ENCODE measurements around the gene PCDHGC4. TPM values are rescaled to one million over a fixed set of nuclear protein-coding genes. Genes with fewer than 3 reads are reported as not detected.

PCDHGC4 gene
- polyA plus RNA-seq, 5 donors = 1.5 to 2.7 (median 1.7) TPM

DNA sequence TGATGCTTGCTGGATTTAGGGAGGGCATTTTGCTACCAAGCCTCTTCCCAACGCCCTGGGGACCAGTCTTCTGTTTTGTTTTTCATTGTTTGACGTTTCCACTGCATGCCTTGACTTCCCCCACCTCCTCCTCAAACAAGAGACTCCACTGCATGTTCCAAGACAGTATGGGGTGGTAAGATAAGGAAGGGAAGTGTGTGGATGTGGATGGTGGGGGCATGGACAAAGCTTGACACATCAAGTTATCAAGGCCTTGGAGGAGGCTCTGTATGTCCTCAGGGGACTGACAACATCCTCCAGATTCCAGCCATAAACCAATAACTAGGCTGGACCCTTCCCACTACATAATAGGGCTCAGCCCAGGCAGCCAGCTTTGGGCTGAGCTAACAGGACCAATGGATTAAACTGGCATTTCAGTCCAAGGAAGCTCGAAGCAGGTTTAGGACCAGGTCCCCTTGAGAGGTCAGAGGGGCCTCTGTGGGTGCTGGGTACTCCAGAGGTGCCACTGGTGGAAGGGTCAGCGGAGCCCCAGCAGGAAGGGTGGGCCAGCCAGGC lies 27.0 kb downstream of the PCDHGC4 start:
- no peak for DNase-seq

DNA sequence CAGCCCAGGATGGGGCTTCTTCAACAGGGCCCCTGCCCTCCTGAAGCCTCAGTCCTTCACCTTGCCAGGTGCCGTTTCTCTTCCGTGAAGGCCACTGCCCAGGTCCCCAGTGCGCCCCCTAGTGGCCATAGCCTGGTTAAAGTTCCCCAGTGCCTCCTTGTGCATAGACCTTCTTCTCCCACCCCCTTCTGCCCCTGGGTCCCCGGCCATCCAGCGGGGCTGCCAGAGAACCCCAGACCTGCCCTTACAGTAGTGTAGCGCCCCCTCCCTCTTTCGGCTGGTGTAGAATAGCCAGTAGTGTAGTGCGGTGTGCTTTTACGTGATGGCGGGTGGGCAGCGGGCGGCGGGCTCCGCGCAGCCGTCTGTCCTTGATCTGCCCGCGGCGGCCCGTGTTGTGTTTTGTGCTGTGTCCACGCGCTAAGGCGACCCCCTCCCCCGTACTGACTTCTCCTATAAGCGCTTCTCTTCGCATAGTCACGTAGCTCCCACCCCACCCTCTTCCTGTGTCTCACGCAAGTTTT lies 27.6 kb downstream of the PCDHGC4 start:
- DNase-seq = peak in 1 of 2 donors; percentile 62

DNA sequence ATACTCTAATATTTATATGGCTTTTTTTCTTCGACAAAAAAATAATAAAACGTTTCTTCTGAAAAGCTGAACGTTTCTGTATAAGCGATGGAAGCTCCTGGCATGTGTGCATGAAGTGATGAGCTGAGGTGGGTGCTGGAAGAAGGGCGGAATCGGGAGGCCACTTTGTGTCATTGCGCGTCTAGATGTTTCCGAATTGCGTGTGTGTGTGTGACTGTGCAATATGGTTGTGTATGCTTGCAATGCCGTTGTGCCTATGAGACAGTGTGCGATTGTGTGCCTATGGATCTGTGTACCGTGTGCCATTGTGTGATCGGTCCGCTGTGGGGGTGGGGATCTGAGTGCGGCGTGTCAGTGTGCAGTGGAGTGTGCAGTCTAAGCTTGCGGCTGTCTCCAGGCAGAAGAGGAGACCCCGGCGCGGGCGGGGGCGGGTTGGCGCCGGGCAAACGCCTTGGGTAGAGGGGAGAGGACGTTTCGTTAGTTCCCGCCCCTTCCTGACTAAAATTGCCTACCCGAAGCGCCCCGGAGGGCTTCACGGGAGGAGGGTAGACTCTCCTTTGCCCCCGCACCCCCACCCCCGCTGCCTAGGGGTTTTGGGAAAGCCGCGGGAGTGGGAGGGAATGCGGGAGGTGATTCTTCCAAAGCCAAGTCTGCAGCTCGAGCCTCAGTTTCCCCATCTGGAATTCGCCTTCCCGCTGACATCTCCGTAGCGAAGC lies 28.2 kb downstream of the PCDHGC4 start:
- DNase-seq = peak in 1 of 2 donors; percentile 58

DNA sequence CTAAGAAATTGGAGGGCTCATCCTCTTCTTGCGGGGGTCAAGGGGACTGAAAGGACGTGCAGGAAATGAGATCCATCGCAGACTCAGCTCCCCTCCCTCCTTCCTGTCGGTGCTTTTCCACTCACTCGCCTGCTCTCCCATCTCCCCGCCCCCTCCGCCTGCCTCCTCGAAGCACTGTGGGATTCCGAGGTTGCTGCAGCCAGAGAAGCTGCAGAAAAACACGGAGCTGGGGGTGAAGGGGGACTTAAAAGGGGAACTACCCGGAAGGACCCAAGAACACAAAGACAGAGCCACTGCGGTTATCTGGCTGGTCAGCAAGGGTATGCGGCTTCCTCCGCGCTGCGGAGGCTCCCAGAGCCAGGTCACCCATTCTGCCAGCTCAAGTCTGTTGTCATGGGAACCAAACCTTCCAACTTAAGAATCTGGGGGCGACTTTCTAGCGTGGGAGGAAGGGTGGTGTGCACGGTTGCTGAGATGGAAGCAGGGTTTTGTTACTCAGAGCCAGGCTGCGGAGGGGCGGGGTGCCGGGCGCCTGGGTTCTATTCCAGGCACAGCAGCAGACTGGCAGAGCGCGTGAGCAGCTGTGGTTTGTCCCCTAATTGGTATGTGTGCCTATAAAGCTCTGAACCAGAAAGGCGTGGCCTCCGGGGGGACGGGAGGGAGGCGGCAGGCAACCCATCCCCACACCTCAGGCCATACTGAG lies 28.9 kb downstream of the PCDHGC4 start:
- DNase-seq = peak; percentile 81 to 83

DNA sequence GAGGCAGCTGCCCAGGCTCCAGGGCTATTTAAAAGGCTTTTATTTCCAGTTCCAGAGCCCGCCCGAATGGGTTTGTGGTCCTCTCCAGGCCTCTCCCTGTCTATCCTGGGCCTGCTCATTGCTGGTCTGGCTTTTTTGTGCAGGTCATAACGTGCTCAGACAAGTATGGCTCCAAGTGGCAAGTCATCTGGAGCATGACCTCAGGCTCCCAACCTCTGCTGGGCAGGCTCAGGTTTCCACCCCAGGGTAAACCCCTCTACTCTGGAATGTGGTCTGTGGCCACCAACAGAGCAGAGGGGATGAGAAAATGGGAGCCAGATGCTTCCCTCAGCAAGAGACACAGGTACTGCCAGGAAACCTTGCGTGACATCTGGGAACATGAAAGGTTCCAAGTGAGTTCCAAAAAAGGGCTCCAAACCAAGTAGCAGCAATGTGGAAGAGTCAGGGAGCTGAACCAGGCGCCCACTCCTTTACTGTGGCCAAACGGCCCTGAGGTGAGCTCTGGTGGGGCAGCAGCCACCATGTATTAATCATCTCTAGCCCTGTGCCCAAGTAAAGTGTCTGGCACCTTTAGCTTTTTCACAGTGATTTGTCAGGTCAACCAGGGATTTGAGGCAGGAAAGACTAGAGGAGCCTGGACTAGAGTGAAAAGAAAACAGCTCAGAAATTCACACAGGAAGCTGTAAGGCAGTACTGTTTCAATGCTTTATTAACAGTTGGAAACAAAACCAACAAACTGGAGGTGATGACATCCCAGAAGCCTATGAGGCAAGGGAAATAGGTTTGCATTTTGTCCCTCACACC lies 29.7 kb downstream of the PCDHGC4 start:
- no peak for DNase-seq

DNA sequence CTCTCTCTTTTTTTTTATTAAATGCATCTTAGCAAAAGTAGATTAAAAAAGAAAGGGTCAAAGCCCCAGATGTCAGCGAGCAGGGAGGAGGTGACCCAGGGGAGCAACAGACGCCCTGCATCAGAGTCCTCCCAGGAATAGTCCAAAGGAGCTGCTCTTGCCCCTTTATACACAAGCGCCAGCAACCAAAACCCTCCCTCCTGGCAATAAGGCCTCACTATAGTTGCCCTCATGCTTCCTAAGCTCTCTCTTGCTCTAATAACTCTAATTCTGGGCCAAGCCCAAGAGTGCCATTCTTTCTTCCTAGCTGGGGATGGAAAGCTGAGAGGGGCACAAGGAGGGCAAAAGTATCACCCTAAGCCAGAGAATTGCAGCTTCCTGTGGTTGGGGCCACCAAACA lies 30.3 kb downstream of the PCDHGC4 start:
- DNase-seq = no peak

DNA sequence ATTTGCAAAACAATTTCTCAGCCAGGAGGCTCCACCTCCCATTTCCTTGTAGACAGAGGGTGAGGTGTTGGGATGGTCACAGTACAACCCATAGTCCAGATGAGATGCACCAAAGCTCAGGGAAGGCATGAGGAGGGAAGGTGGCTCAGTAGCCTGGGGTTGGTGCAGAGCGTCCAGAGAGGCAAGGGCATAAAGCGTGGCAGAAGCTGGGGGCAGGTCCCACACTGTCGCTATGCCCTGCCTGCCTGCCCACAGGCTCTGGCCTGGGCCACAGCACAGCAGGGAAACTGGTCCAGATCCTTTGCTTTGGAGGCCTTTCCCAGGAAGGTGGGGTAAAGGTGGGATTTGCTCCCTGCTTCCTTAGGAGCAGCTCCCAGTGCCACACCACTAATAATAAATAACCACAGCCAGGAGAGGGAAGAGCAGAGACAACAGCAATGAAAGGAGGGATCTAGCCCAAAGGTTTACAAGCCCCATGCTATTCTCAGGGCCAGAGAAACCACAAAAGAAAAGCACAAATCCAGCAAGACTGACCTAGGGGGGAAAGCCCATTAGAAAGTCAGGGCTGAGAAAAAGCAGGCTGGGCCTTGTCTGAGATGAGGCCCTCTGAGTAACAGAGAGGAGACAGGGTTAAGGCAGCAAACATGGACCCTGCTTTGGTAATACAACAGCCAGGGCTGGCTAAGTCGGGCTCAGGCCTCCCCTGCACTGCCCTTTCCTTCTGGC lies 31.3 kb downstream of the PCDHGC4 start:
- no peak for DNase-seq

DNA sequence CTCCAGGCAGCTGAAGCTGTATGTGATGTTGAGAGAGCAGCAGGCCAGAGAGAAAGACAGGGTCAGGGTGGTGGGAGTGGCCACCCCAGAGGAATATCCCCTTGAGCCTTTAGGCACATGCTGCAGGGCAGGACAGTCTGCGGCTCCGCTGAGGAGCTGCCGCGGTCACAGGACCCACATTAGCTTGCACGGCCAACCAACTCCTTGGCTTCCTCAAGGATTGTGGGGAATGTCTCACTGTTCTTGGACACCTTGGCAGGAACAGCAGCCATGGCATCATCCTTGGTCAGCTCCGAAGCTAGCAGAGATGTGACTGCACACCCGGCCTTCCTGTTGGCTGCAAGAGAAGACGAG lies 31.8 kb downstream of the PCDHGC4 start:
- DNase-seq = no peak

DNA sequence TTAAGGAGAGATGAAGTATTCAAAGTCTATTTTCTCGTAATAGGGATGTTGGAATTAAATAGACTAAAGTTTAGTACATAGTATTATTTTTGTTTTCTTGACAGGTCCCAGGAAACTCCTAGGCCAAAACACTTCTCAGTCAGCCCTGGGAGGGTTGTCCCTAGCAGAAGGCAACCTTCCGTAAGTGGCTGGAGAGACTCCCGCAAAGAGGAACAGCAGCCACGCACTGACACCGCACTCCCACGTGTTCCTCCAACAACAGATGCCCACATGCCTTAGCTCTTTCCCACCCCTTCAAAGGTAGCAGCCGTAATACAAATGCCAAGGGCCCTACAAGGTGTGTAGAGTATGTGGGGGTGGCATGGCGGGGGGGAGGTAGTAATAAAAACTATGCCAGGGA lies 32.5 kb downstream of the PCDHGC4 start:
- DNase-seq = no peak

DNA sequence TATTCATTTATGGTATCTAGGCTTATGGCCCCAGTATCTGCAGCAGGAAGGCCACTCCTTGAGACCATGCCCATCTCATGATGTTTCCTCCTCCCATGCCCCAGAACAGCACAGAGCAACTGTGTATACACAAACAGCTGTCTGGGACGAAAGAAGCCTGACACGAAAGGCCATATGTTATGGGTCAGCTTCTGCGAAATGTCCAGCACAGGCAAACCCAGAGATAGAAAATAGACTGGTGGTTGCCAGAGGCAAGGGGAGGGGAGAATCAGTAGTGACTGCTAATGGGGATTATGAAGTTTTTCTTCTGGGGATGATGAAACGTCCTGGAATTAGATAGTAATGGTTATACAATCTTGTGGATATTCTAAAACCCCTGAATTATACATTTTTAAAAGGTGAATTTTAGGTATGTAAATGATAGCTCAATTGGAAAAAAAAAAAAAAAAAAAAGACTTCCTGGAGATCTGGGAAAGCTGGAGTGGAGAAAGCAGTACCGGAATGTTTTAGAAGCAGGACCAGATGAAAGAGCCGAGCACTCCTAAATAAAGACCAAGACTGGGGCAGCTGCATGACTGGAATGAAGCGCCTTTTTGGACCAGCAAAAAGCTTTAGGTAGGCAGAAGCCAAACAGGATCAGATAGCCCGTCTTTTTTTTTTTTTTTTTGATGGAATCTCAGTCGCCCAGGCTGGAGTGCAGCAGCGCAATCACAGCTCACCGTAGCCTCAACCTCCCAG lies 33.2 kb downstream of the PCDHGC4 start:
- peak in 1 of 2 donors; percentile 66 for DNase-seq

DNA sequence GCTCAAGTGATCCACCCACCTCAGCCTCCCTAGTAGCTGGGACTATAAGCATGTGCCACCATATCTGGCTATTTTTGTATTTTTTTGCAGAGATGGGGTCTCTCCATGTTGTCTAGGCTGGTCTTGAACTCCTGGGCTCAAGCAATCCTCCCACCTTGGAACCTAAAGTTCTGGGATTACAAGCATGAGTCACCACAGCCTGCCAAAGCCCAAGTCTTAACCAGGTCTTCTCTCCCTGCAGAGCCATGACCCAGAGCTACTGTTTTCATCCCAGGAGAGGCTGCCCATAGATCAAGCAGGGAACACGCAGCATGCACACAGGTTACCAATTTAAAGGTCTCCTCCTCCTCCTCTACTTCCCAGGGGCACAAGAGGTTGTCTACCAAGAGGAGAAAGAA lies 33.8 kb downstream of the PCDHGC4 start:
- DNase-seq = no peak

DNA sequence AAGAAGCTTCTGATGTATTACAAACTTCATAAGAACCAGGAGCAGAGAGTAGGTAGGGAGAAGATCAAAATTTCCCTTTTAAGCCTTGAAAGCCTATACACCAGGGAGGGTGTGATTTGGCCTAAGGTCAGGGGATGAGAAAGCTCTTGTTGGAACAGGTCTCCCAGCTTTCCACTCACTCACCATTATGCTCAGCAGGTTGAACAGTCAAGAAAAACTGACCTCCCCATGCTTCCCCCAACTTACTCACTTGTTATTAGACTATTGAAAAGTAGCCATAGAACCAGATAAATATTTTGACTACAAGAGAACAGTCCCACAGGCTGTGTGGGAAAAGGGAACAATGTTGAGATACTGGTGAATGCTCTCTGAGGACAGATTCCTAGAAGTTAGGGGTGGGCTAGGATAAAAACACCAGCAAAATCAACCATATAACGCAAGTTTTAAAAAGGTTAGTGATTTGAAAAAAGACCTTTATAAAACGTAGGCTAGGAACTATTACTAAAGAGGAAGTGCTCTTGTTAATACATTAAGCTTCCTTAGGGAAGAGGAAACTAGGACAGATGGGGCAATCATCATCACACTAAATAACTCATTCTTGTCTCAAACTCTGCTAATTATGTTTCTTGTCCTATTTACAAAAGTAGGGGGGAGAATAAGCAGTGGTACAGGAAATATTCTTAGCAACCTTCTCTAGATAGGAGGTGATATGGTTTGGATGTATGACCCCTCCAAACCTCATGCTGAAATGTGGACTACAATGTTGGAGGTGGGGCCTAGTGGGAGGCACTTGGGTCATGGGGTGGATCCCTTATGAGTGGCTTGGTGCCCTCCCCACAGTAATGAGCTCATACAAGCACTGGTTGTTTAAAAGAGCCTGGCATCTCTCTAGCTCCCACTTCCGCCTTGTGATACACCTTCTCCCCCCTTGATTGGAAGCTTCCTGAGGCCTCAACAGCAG lies 35.1 kb downstream of the PCDHGC4 start:
- DNase-seq = no peak

DNA sequence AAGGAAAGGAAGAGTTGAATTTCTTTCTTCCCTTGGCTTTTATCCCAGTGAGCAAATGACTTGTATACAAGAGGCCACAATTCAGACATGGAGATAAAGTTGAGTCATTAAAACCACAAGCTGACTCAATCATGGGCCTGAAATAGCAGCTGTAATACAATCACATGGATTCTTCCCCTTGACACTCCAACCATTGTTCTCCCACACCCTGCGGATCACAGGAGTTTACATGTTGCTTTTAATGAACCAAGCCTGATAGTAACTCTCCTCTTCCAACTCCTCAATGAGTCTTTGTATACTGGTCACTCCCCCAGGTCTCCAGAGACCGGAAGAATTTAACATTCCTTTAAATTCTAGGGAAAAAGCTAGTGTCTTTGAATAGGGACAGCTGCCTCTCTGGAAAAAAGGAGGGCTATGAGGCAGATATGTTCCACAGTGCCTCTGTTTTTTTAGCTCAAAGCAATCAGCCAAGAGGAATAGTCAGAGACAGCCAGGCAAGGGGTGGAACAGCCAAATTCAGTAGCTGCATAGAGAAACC lies 36.5 kb downstream of the PCDHGC4 start:
- DNase-seq = peak; percentile 79 to 85

DNA sequence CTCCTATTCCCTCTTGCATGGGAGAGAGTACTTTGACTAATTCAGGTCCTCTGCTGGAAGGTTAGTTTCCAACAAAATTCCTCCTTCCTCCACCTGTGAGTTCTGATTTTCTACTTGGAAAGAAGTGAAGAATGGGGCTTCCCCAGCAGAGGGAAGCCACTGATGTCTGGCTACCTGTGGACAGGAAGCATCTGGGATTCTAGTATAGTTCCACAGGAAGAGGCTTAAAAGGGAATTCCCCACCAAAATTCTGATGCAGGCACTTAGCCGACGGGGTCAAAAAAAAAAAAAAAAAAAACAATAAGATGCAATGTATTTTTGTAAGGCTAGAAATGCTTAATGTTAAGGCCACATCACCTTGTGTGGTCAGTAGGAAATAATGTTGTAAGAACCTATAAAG lies 37.5 kb downstream of the PCDHGC4 start:
- DNase-seq = no peak

DNA sequence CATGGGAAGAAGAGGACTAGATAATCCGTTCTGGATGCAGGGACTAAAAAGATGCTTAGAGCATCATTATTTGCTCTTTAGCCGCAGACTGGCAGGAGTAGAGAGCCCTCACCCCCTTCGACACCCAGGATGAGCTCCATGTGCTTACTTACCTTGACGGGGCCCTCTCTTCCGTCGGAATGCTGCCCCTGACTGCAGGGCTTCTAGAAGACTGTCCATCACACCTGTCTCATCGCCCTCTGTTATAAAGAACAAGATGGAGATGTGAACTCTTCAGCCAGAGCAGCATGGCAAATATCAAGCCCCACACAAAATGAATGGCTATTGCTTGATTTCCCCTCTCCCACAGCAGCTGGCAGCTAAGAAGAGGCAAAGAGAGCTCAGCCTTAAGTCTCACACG lies 39.2 kb downstream of the PCDHGC4 start:
- no peak for DNase-seq

DNA sequence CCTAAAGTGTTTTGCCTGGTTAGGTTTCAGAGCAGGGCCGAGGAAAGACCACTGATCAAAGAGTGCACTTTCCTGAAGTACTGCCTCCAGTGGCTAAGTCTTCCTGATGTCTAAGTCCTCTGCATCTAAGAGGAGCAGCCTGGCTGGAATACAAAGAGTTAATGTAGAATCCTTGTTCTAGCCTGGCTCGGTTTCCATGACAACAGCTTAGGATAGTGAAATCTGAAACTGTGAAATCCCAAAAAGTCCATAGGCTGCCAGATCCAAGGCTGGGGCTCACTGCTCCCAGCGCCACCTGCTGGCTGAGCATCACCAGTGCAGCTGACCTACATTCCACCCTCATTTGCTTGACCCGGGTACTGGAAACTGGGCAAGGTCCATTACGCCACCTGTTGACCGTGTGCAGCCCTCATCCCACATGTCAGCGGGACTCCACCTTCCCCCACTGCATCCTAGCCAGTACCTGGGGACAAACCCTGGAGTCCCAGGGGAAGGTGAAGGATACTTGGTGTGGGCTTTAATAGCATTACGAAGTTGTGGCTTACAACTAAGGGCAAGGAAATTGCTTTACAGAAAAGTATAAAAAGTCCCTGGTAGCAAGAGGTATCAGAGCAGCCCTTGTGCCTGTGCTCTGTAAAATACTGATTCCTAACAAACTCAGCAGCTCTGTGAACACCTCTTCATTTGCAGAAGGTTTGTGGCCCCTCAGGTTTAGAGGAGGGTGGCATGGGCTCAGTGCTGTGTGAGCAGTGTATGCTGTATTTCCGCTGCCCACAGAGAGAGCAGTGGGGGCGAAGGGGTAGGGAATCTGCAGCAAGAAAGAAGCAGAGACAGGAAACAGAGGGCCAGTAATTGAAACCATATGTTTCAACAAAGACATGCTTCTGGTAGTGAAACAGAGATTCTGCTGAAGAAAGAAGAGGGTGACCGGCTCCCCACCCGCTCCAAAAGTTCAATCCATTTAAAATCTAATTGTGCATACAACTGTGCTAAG lies 40.1 kb downstream of the PCDHGC4 start:
- DNase-seq = peak; percentile 94 to 96

DNA sequence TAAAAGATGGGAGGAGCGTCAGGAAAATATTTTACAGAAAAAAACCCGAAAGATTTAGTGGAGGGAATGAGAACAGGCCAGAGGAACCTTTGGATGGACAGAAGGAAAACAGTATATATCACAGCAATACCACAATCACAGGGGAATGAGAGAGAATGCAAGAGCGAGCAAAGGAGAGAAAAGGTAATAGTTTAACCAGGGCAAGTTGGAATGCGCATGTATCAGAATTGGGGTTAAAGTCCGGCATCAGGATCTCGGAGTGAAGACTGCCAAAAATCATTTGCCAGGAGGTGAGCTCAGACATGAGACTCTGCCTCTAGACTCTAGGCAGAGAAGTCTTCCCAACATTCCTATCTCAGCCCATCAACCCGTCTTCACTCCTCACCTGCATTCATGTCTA lies 40.8 kb downstream of the PCDHGC4 start:
- no peak for DNase-seq

DNA sequence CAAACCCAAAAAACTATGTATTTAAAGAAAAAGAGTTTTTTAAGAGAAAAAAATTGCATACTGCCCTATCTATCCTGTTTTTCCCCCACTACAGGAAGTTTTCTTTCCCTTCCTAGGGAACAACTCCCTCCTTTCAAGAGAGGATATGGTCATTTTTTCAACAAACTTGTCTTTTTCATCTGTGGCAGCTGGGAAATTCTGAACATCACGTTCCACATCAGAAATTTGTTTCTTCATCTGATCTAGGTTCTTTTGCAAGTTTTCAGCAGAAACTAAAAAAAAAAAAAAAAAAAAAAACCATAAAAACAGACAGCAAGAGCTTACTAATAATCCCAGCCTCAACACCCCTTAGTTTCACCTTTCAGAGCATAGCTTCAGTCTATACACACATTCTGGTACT lies 42.6 kb downstream of the PCDHGC4 start:
- peak in 1 of 2 donors; percentile 55 for DNase-seq

Data from right lung (tissue), 5 donors.